ENCODE data around the gene SYT14.

The SYT14 gene

GRCh38 chr1:210143465-210144062 lies 205.5 kb downstream of the SYT14 start:
- no peaks in the 10 kb centered on the region for H3K9me3 ChIP-seq (ENCODE audit: insufficient read depth, low read length)
- H3K4me3 ChIP-seq (ENCODE audit: low read length): no peak overlapping the region
- no peaks in the 10 kb centered on the region for H4K20me1 ChIP-seq (ENCODE audit: insufficient read depth, low read length)
- no peaks in the 10 kb centered on the region for H3K36me3 ChIP-seq (replicated peaks; ENCODE audit: low read depth, low read length)
- H3K79me2 ChIP-seq (ENCODE audit: low read length): no peaks in the 10 kb centered on the region
- H3K4me1 ChIP-seq (ENCODE audit: low read length): no peaks in the 10 kb centered on the region
- H3K4me2 ChIP-seq (ENCODE audit: low read length): no peak overlapping the region
- H2AFZ ChIP-seq (ENCODE audit: low read depth, low read length): no peak overlapping the region
- H3K9ac ChIP-seq (ENCODE audit: low read length): no peak overlapping the region
- no peak overlapping the region for H3K27ac ChIP-seq (ENCODE audit: low read length)
- TF ChIP-seq EZH2phosphoT487 (IDR thresholded peaks at IDR 0.05; ENCODE audit: low read depth): no peak
- TF ChIP-seq, protein P1, sequence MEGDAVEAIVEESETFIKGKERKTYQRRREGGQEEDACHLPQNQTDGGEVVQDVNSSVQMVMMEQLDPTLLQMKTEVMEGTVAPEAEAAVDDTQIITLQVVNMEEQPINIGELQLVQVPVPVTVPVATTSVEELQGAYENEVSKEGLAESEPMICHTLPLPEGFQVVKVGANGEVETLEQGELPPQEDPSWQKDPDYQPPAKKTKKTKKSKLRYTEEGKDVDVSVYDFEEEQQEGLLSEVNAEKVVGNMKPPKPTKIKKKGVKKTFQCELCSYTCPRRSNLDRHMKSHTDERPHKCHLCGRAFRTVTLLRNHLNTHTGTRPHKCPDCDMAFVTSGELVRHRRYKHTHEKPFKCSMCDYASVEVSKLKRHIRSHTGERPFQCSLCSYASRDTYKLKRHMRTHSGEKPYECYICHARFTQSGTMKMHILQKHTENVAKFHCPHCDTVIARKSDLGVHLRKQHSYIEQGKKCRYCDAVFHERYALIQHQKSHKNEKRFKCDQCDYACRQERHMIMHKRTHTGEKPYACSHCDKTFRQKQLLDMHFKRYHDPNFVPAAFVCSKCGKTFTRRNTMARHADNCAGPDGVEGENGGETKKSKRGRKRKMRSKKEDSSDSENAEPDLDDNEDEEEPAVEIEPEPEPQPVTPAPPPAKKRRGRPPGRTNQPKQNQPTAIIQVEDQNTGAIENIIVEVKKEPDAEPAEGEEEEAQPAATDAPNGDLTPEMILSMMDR (IDR thresholded peaks at IDR 0.05; ENCODE audit: low read depth, low read length): peak; percentile 83
- H3K27me3 ChIP-seq (ENCODE audit: low read depth, low read length): peaks cover 7% of the 10 kb centered on the region

DNA sequence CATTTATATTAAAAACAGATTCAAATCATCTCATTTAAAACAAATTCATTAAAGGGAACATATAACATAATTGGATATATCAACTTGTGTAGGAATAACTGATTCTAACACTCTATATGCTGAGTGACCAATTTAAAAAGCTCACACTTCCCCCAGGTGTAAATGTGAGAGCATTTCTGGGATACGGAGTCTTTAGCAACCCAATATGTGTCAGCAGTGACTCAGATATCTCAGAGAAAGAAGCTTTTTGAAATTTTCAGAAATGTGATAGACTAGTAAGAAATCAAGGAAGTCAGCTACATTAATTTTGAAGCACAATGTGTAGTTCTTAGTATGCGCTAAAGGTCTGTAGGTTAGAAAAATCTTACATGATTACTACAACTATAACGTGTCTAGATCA lies 206.7 kb downstream of the SYT14 start:
- Histone ChIP-seq H3K4me1 (ENCODE audit: low read length) (no peaks in the 10 kb centered on the region), H3K4me2 (ENCODE audit: low read length) (no peak overlapping the region), H3K9ac (ENCODE audit: low read length) (no peak overlapping the region), H3K36me3 (replicated peaks; ENCODE audit: low read depth, low read length) (no peaks in the 10 kb centered on the region), H3K27me3 (ENCODE audit: low read depth, low read length) (peaks cover 7% of the 10 kb centered on the region), H2AFZ (ENCODE audit: low read depth, low read length) (no peak overlapping the region), H3K9me3 (ENCODE audit: insufficient read depth, low read length) (no peaks in the 10 kb centered on the region), H3K27ac (ENCODE audit: low read length) (no peak overlapping the region), H3K4me3 (ENCODE audit: low read length) (no peak overlapping the region), H3K79me2 (ENCODE audit: low read length) (no peaks in the 10 kb centered on the region), H4K20me1 (ENCODE audit: insufficient read depth, low read length) (no peaks in the 10 kb centered on the region)
- TF ChIP-seq, protein P1 (IDR thresholded peaks at IDR 0.05; ENCODE audit: low read depth, low read length): no peak
- TF ChIP-seq EZH2phosphoT487 (IDR thresholded peaks at IDR 0.05; ENCODE audit: low read depth): no peak

- no peak overlapping the region for H2AFZ ChIP-seq (ENCODE audit: low read depth, low read length)
- H3K4me1 ChIP-seq (ENCODE audit: low read length): no peaks in the 10 kb centered on the region
- TF ChIP-seq, protein P1 (IDR thresholded peaks at IDR 0.05; ENCODE audit: low read depth, low read length): no peak
- TF ChIP-seq EZH2phosphoT487 (IDR thresholded peaks at IDR 0.05; ENCODE audit: low read depth): no peak
- H3K27ac ChIP-seq (ENCODE audit: low read length): no peak overlapping the region
- H3K36me3 ChIP-seq (replicated peaks; ENCODE audit: low read depth, low read length): no peaks in the 10 kb centered on the region
- no peaks in the 10 kb centered on the region for H3K9me3 ChIP-seq (ENCODE audit: insufficient read depth, low read length)
- no peaks in the 10 kb centered on the region for H4K20me1 ChIP-seq (ENCODE audit: insufficient read depth, low read length)
- no peak overlapping the region for H3K4me3 ChIP-seq (ENCODE audit: low read length)
- no peak overlapping the region for H3K4me2 ChIP-seq (ENCODE audit: low read length)
- peaks cover 3% of the 10 kb centered on the region; the same call in 1 of the 2 replicates for H3K27me3 ChIP-seq (ENCODE audit: low read depth, low read length)
- H3K9ac ChIP-seq (ENCODE audit: low read length): no peak overlapping the region
- H3K79me2 ChIP-seq (ENCODE audit: low read length): no peaks in the 10 kb centered on the region
These were observed 213.1 kb downstream of the SYT14 start for GRCh38 chr1:210151052-210151672.

- no peak for TF ChIP-seq EZH2phosphoT487 (IDR thresholded peaks at IDR 0.05; ENCODE audit: low read depth)
- TF ChIP-seq, protein P1 (IDR thresholded peaks at IDR 0.05; ENCODE audit: low read depth, low read length): no peak
- no peaks in the 10 kb centered on the region for H4K20me1 ChIP-seq (ENCODE audit: insufficient read depth, low read length)
- no peaks in the 10 kb centered on the region for H3K79me2 ChIP-seq (ENCODE audit: low read length)
- no peaks in the 10 kb centered on the region for H3K4me1 ChIP-seq (ENCODE audit: low read length)
- H2AFZ ChIP-seq (ENCODE audit: low read depth, low read length): no peak overlapping the region
- H3K4me3 ChIP-seq (ENCODE audit: low read length): no peak overlapping the region
- H3K9ac ChIP-seq (ENCODE audit: low read length): no peak overlapping the region
- H3K9me3 ChIP-seq (ENCODE audit: insufficient read depth, low read length): no peaks in the 10 kb centered on the region
- H3K27ac ChIP-seq (ENCODE audit: low read length): no peak overlapping the region
- peaks cover 5% of the 10 kb centered on the region for H3K27me3 ChIP-seq (ENCODE audit: low read depth, low read length)
- H3K4me2 ChIP-seq (ENCODE audit: low read length): no peak overlapping the region
- H3K36me3 ChIP-seq (replicated peaks; ENCODE audit: low read depth, low read length): no peaks in the 10 kb centered on the region
These were observed 221.2 kb downstream of the SYT14 start for GRCh38 chr1:210159211-210159610.
